Stimulated activated CD8-positive, alpha-beta memory T cell treated with anti-CD3 and anti-CD28 coated beads, Interleukin-4, amount 100 ng/mL, for 4 hours (primary cell): ENCODE measurements around the gene WNT7A.
"Not testable (repeated sequence)": the region's sequence is repeated elsewhere in the genome, so short reads cannot be mapped to it uniquely, and the experiment has no call there.

Source experiments
- DNase-seq, 2 donors: peaks; one replicate each; pipeline ENCODE4 v3.0.0-alpha.2; 2020; ENCODE audit warnings: low read depth in 2 of 2, low spot score in 1 of 2

WNT7A gene

DNA sequence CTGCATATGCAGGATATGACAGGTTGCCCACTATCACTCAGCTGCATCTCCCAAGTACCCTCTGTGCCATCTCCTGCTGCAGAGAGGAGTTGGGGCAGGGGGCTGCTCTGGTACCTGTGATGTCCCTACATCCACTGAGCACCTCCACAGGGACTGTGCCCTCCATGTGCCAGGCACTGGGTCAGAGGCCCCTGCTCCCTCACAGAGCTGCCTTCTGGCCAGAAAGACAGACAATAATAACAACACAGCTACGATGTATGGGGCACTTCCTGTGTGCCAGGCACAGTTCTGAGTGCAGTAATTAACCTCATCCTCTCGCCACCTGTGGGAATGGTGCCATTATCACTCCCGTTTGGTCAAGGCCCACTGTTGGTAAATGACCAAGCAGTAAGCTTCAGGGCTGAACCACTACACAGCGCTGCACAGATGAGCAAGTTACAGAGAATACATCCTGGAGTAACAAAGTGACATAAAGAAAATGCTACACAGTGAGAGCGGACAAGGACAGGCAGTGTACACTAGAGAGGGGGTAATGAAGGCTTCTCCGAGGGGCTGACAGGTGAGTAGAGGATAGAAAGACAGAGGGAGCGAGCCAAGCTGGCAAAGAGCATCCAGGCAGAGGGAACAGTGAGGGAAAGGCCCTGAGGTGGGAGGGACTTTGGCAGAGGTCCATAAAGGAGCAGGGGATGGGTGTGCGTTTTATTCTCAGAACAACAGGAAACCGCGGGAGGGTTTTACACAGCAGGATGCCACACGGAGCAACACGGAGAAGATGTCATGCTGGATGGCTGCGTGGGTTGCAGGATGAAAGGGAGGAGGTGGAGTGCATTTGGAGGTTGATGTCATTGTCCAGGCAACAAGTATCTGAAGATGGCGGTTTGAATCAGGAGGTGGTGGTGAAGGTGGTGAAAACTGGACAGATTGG is 13.6 kb downstream of the WNT7A start:
- no peak for DNase-seq

- no peak for DNase-seq
Observed at GRCh38 chr3:13865581-13865980, 14.3 kb downstream of the WNT7A start.

- no peak for DNase-seq
Observed at GRCh38 chr3:13865106-13865505, 14.8 kb downstream of the WNT7A start.

DNA sequence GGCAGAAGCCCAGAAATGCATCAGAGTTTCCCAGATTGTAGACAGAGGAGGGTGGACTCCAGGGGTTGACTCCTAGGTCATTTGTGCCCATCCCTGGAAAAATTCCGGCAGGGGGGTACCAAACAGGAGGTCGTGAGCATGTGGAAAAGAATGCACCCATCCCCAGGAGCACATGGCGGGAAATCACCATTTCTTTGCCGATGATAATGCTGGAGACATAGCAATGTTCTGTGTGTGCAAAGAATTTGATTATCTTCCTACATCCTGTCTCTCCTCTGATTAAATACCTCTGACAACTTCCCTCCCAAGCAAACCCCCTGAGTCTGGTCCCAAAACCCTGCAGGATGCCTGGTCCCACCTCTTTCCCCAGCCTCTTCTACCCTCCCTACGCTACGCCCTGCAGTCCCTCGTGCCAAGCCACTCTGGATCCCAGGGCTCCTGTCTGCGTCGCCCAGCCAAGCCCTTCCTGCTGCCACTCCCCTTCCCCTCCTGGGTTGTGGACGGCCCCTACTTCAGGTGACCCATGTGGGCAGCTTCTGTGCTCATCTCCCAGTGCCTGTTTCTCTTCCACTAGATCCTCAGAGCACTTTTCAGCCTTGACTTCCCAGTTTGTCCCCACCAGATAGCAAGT is 15.8 kb downstream of the WNT7A start:
- no peak for DNase-seq

DNA sequence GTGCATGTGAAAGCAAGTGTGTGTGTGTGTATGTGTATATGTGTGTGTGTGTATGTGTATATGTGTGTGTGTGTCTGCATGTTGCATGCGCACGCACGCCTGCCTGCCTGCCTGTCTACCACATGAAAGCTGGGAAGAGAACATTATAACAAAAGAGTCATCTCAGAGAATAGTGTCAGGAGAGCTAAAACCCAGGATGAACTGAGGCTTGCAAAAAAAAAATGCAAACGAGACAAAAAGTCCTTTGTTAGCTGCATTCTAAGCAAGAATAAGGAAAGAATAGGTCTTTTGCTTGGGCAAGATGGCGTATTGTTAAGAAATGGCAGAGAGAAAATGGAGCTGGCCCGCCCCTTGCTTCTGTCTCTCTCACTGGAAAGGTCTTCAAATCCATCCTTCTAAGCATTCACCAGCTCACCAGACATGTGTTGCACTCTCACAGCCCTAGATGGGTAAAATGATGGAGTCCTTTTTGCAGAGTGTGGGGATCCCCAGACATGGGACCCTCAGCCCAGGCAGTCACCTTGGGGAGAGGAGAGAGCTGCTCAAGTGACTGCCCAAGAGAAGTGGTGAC is 16.4 kb downstream of the WNT7A start:
- DNase-seq: no peak

DNA sequence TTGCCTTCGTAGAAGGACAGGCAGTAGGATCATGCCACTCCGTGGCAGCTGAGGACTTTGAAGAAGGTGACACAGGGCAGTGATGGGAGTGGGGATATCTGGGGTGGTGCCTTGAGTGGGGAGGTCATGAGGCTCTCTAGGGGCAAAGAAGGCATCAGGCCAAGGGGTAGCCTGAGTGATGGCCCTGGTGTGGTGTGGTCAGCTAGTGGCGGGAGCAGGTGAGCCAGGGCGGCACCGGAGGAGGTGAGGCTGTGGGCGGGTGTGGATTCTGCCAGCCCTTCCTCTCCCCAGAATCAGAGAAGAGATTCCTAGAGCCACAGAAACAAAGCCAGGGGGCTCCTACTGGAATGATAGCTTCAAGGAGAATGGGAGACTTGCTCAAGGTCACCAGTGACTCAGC is 18.4 kb downstream of the WNT7A start:
- DNase-seq: no peak

DNA sequence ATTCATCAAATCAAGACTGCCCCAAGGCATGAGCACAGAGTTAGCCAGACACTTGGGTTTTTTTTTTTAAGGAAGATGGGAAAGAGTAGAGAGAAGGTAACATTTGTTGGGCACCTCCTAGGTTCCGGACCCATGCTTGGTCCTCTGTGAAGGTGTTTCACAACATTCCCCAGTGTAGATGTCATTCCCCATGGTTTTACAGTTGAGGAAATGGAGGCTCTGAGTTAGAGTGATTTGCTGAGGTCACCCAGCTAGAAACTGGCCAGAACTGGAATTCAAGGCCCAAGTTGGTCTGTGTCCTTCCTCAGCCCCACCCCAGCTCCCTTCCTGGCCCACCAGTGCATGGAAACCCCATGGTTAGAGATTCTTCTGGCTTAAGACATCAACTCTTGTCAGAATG is 19.9 kb downstream of the WNT7A start:
- no peak for DNase-seq

DNA sequence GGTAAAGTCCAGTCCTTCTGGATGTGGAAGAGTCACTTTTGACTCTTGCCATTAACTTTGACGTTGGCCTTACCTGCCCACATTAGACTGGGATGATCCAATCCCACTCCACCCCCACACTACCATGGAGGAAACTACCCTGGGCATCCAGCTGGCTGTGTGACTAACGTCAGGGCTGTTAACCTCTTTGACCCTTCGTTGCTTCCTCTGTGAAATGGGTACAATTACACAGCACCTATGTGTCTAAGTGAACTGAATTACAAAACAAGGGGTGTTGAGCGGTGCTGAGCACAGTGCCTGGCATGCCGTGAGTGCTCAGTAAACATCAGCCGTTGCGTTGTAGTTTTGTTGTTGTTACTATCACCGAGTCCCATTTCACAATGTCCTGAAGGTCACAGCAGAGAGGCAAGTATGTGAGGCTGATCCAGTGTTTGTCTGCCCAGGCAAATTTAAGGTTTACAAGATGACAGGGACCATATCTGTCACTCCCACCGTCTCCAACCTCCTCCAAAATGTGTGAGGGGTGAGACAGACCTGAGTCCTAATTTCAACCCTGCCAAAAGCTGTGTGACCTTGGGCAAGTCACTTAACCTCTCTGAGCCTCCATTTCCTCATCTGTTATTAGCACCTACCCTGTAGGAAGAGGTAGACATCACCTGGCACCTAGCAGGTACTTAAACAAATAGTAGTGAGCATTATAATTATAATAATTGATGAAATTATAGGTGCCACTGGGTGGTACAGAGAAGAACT is 20.9 kb downstream of the WNT7A start:
- no peak for DNase-seq

DNA sequence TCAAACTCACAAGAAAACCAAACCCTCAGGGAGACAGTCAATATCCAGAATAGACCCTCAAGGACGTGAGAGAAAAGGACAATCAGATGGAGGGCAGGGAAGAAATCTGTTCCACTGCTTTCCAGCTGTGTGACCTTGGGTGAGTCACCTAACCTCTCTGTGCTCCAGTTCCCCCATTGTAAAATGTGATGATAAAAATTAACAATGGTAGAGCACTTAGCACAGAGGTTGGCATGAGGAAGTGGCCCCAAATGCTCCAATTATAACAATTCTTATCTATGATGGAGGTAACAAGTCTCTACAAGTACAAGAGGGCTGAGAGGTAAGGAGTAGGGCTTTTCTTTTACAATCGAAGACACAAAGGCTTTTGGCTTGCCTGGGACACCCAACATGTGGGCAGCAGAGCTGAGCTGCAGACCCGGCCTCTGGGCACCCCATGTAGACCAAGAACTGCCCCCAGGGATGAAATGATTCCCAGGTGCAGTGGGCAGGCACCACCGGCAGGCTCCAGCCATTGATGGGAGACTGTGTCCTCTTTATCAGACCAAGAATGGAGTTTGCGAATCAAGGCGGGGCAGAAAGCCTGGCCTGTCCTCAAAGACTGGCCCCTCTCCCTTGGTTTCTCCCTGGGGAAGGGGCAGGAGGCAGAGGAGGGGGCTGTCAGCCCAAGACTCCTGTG is 22.0 kb downstream of the WNT7A start:
- DNase-seq: no peak

GRCh38 chr3:13856628-13857027 is 23.2 kb downstream of the WNT7A start:
- not testable (repeated sequence) for DNase-seq

DNA sequence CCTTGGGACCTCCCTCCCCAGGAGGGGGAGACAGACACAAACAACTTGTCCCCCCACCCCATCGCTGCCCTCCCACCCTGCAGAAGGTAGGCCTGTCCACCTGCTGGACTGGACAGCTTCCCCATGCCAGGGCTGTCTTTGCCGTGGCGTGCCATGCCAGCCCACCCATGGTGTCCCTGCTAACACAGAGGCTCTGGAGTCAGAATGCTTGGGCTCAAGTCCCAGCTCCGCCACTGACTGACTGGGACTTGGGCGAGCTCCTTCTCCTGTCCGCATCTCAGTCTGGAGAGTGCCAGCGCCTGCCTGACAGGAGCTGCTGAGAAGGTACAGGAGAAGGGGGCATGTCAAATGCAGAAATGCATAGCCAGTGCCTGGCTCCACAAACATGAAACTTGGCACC is 23.9 kb downstream of the WNT7A start:
- DNase-seq: no peak

- DNase-seq: no peak
Observed at GRCh38 chr3:13854492-13854891, 25.4 kb downstream of the WNT7A start.

GRCh38 chr3:13853978-13854296 is 25.9 kb downstream of the WNT7A start:
- DNase-seq: no peak

DNA sequence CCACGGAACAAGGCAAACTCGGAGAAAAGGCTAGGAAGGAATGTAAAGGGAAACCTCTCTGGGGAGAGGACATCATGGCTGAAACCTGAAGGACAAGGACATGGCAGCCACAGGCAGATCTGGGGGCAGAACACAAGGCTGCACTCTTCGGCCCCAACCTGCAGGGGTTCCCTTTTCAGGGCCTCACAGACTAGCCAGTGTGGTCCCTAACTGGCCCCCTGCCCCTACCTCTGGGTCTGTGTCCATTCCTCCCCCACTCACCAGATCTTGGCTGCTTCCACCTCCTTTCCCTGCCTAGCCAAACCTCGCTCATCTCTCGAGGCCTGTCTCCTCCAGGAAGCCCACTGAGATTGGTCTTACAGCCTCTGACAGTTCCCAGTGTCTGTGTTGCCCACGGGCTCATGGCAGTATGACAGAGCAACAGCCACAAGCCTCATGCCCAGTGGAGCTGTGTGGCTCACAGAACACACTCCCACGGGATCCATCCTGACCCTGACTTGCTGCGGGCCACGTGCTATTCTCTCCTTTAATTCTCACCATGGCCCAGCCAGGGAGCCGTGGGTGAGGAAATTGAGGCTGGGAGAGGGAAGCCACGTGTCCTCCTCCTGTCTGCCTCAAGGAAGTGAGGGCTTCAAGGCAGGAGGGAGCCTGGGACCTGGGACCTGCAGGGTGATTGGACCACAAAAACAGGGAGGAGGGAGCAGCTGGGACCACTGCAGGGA is 26.5 kb downstream of the WNT7A start:
- no peak for DNase-seq

- no peak for DNase-seq
Observed at GRCh38 chr3:13852638-13853009, 27.2 kb downstream of the WNT7A start.

GRCh38 chr3:13851997-13852637 is 27.8 kb downstream of the WNT7A start:
- DNase-seq: no peak

- DNase-seq: no peak
Observed at GRCh38 chr3:13851091-13851849, 28.6 kb downstream of the WNT7A start.

GRCh38 chr3:13850161-13850945 is 29.5 kb downstream of the WNT7A start:
- DNase-seq: no peak

DNA sequence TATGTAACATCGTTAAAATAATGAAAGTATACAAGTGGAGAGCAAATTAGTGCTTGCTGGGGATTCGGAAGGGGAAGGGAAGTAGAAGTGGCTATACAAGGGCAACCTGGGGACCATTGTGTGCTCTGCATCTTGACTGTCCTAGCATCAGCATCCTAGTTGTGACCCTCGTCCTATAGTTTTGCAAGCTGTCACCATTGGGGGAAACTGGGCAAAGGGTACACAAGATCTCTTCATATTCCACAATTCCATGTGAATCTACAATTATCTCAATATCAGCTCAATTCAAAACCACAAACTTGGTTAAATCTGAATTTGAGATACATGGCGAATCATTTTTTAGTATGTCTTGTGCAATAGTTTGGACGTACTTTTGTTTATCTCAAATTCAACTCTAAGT is 30.9 kb downstream of the WNT7A start:
- no peak for DNase-seq
